ENCODE data around the gene STUM. TPM values are rescaled to one million over a fixed set of nuclear protein-coding genes. Genes with fewer than 3 reads are reported as not detected.

The STUM gene
- total RNA-seq, 1 donor from 2014 or later, result 0.55 TPM

GRCh38 chr1:226646870-226647449 is 98.4 kb downstream of the STUM start:
- Mint-ChIP-seq H3K9me3 (ENCODE audit: low read depth) (no peaks in the 10 kb centered on the region), H3K4me1 (ENCODE audit: low read depth) (no peaks in the 10 kb centered on the region), H3K27me3 (peaks cover 4% of the 10 kb centered on the region), H3K4me3 (ENCODE audit: low read depth) (no peak overlapping the region), H3K27ac (no peak overlapping the region), H3K36me3 (ENCODE audit: insufficient read depth) (no peaks in the 10 kb centered on the region)
- DNase-seq (ENCODE audit: low spot score, unreplicated experiment), result no peak
- TF ChIP-seq CTCF (IDR thresholded peaks at IDR 0.05; ENCODE audit: unreplicated experiment), result no peak

- H3K27me3 Mint-ChIP-seq, result peaks cover 4% of the 10 kb centered on the region
- no peak overlapping the region for H3K27ac Mint-ChIP-seq
- H3K9me3 Mint-ChIP-seq (ENCODE audit: low read depth), result no peaks in the 10 kb centered on the region
- no peaks in the 10 kb centered on the region for H3K36me3 Mint-ChIP-seq (ENCODE audit: insufficient read depth)
- DNase-seq (ENCODE audit: low spot score, unreplicated experiment), result no peak
- no peak overlapping the region for H3K4me3 Mint-ChIP-seq (ENCODE audit: low read depth)
- TF ChIP-seq CTCF (IDR thresholded peaks at IDR 0.05; ENCODE audit: unreplicated experiment), result no peak
- no peaks in the 10 kb centered on the region for H3K4me1 Mint-ChIP-seq (ENCODE audit: low read depth)
Measured at GRCh38 chr1:226647719-226648118, 99.2 kb downstream of the STUM start.

GRCh38 chr1:226648421-226648820 is 99.9 kb downstream of the STUM start:
- Mint-ChIP-seq H3K27me3 (peaks cover 4% of the 10 kb centered on the region), H3K36me3 (ENCODE audit: insufficient read depth) (no peaks in the 10 kb centered on the region), H3K4me3 (ENCODE audit: low read depth) (no peak overlapping the region), H3K4me1 (ENCODE audit: low read depth) (no peaks in the 10 kb centered on the region), H3K27ac (no peak overlapping the region), H3K9me3 (ENCODE audit: low read depth) (no peaks in the 10 kb centered on the region)
- DNase-seq (ENCODE audit: low spot score, unreplicated experiment), result no peak
- no peak for TF ChIP-seq CTCF (IDR thresholded peaks at IDR 0.05; ENCODE audit: unreplicated experiment)

- no peak for TF ChIP-seq CTCF (IDR thresholded peaks at IDR 0.05; ENCODE audit: unreplicated experiment)
- no peak for DNase-seq (ENCODE audit: low spot score, unreplicated experiment)
- H3K4me1 Mint-ChIP-seq (ENCODE audit: low read depth), result peaks cover 4% of the 10 kb centered on the region
- peaks cover 8% of the 10 kb centered on the region for H3K27me3 Mint-ChIP-seq
- no peaks in the 10 kb centered on the region for H3K9me3 Mint-ChIP-seq (ENCODE audit: low read depth)
- no peak overlapping the region for H3K27ac Mint-ChIP-seq
- H3K4me3 Mint-ChIP-seq (ENCODE audit: low read depth), result no peak overlapping the region
- H3K36me3 Mint-ChIP-seq (ENCODE audit: insufficient read depth), result no peaks in the 10 kb centered on the region
Measured at GRCh38 chr1:226649244-226649643, 100.7 kb downstream of the STUM start.

GRCh38 chr1:226649780-226650179 is 101.2 kb downstream of the STUM start:
- Mint-ChIP-seq H3K36me3 (ENCODE audit: insufficient read depth) (no peaks in the 10 kb centered on the region), H3K9me3 (ENCODE audit: low read depth) (no peaks in the 10 kb centered on the region), H3K4me3 (ENCODE audit: low read depth) (no peak overlapping the region), H3K27me3 (peaks cover 8% of the 10 kb centered on the region), H3K4me1 (ENCODE audit: low read depth) (peaks cover 4% of the 10 kb centered on the region), H3K27ac (no peak overlapping the region)
- no peak for TF ChIP-seq CTCF (IDR thresholded peaks at IDR 0.05; ENCODE audit: unreplicated experiment)
- DNase-seq (ENCODE audit: low spot score, unreplicated experiment), result no peak
